ENCODE data around the gene C1orf116. TPM values are rescaled to one million over a fixed set of nuclear protein-coding genes. Genes with fewer than 3 reads are reported as not detected.

C1orf116 gene
- polyA plus RNA-seq, 1 donor (not counting 4 experiments of a cell fraction or from before 2014, with no cell fraction given), result 69.2 TPM

- DNase-seq (ENCODE audit: low read depth, low spot score) (no peak), FAIRE-seq (no peak)
- dilution Hi-C loops (cut with MboI; ENCODE audit: extremely low pct_ligation_motif_present, low sequenced_read_pairs), result no loop called here
- peak overlapping the region; percentile 99 for H3K9ac ChIP-seq (ENCODE audit: control insufficient read depth, extremely low read depth, insufficient read depth, low read length)
- H3K79me2 ChIP-seq (ENCODE audit: control insufficient read depth, insufficient read depth, low read length), result peaks cover 58% of the 10 kb centered on the region
- no peak for TF ChIP-seq EZH2 (IDR thresholded peaks at IDR 0.05; ENCODE audit: low read length)
- TF ChIP-seq, protein P1, sequence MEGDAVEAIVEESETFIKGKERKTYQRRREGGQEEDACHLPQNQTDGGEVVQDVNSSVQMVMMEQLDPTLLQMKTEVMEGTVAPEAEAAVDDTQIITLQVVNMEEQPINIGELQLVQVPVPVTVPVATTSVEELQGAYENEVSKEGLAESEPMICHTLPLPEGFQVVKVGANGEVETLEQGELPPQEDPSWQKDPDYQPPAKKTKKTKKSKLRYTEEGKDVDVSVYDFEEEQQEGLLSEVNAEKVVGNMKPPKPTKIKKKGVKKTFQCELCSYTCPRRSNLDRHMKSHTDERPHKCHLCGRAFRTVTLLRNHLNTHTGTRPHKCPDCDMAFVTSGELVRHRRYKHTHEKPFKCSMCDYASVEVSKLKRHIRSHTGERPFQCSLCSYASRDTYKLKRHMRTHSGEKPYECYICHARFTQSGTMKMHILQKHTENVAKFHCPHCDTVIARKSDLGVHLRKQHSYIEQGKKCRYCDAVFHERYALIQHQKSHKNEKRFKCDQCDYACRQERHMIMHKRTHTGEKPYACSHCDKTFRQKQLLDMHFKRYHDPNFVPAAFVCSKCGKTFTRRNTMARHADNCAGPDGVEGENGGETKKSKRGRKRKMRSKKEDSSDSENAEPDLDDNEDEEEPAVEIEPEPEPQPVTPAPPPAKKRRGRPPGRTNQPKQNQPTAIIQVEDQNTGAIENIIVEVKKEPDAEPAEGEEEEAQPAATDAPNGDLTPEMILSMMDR (optimal IDR thresholded peaks at IDR 0.05 in 1 of 3, IDR thresholded peaks at IDR 0.05 in 1 of 3, conservative IDR thresholded peaks at IDR 0.05 in 1 of 3; ENCODE audit: extremely low read depth in 1 of 3, insufficient read depth in 2 of 3, low read length in 3 of 3), result peak in 2 of 3 experiments; percentile 57 to 68
- H3K9me3 ChIP-seq (ENCODE audit: control insufficient read depth, low read depth, low read length), result no peaks in the 10 kb centered on the region
- H3K36me3 ChIP-seq (ENCODE audit: control insufficient read depth in 2 of 2, extremely low read depth in 1 of 2, insufficient read depth in 2 of 2, low read length in 2 of 2), result peaks cover 5 to 23% of the 10 kb centered on the region in 2 experiments
- H3K9me1 ChIP-seq (ENCODE audit: control insufficient read depth, extremely low read depth, insufficient read depth, low read length), result no peaks in the 10 kb centered on the region
- no peaks in the 10 kb centered on the region for H4K20me1 ChIP-seq (ENCODE audit: control insufficient read depth, extremely low read depth, insufficient read depth, low read length)
- H3K4me1 ChIP-seq (ENCODE audit: control insufficient read depth, extremely low read depth, insufficient read depth, low read length), result peaks cover 57% of the 10 kb centered on the region
- H3K4me2 ChIP-seq (ENCODE audit: control insufficient read depth, extremely low read depth, insufficient read depth, low read depth, low read length), result peak overlapping the region; percentile 87
- peak overlapping the region; percentile 90 to 100 (median 97) for H3K4me3 ChIP-seq (ENCODE audit: control insufficient read depth in 2 of 3, extremely low read depth in 1 of 3, insufficient read depth in 2 of 3, low read depth in 1 of 3, low read length in 3 of 3)
- no peaks in the 10 kb centered on the region for H3K27me3 ChIP-seq (ENCODE audit: control insufficient read depth, extremely low read depth, insufficient read depth, low read length)
- H2AFZ ChIP-seq (ENCODE audit: control insufficient read depth, low read length), result no peak overlapping the region
- peak overlapping the region; percentile 97 for H3K27ac ChIP-seq (ENCODE audit: control insufficient read depth, insufficient read depth, low read length)
Observed at GRCh38 chr1:207049974-207050391, 17.4 kb upstream of the C1orf116 start.

GRCh38 chr1:207049514-207049913, 17.0 kb upstream of the C1orf116 start:
- H3K27me3 ChIP-seq (ENCODE audit: control insufficient read depth, extremely low read depth, insufficient read depth, low read length), result no peaks in the 10 kb centered on the region
- no peak for FAIRE-seq
- H3K9me1 ChIP-seq (ENCODE audit: control insufficient read depth, extremely low read depth, insufficient read depth, low read length), result no peaks in the 10 kb centered on the region
- dilution Hi-C loops (cut with MboI; ENCODE audit: extremely low pct_ligation_motif_present, low sequenced_read_pairs), result no loop called here
- DNase-seq (ENCODE audit: low read depth, low spot score), result no peak
- H3K27ac ChIP-seq (ENCODE audit: control insufficient read depth, insufficient read depth, low read length), result peak overlapping the region; percentile 97
- no peaks in the 10 kb centered on the region for H3K9me3 ChIP-seq (ENCODE audit: control insufficient read depth, low read depth, low read length)
- H3K9ac ChIP-seq (ENCODE audit: control insufficient read depth, extremely low read depth, insufficient read depth, low read length), result peak overlapping the region; percentile 99
- H3K4me3 ChIP-seq (ENCODE audit: control insufficient read depth in 2 of 3, extremely low read depth in 1 of 3, insufficient read depth in 2 of 3, low read depth in 1 of 3, low read length in 3 of 3), result peak overlapping the region; percentile 90 to 100 (median 97)
- H3K4me2 ChIP-seq (ENCODE audit: control insufficient read depth, extremely low read depth, insufficient read depth, low read depth, low read length), result peak overlapping the region; percentile 87
- peaks cover 54% of the 10 kb centered on the region for H3K4me1 ChIP-seq (ENCODE audit: control insufficient read depth, extremely low read depth, insufficient read depth, low read length)
- peaks cover 59% of the 10 kb centered on the region for H3K79me2 ChIP-seq (ENCODE audit: control insufficient read depth, insufficient read depth, low read length)
- H4K20me1 ChIP-seq (ENCODE audit: control insufficient read depth, extremely low read depth, insufficient read depth, low read length), result no peaks in the 10 kb centered on the region
- no peak overlapping the region for H2AFZ ChIP-seq (ENCODE audit: control insufficient read depth, low read length)
- TF ChIP-seq, protein P1 (optimal IDR thresholded peaks at IDR 0.05 in 1 of 3, IDR thresholded peaks at IDR 0.05 in 1 of 3, conservative IDR thresholded peaks at IDR 0.05 in 1 of 3; ENCODE audit: extremely low read depth in 1 of 3, insufficient read depth in 2 of 3, low read length in 3 of 3), result no peak
- no peak for TF ChIP-seq EZH2 (IDR thresholded peaks at IDR 0.05; ENCODE audit: low read length)
- H3K36me3 ChIP-seq (ENCODE audit: control insufficient read depth in 2 of 2, extremely low read depth in 1 of 2, insufficient read depth in 2 of 2, low read length in 2 of 2), result peaks cover 5 to 23% of the 10 kb centered on the region in 2 experiments
